Kidney (tissue), 14 donors: ENCODE results near the gene NFX1. TPM values are rescaled to one million over a fixed set of nuclear protein-coding genes. Genes with fewer than 3 reads are reported as not detected.

Source experiments
- DNase-seq, 5 donors: peaks; one replicate each; pipeline ENCODE4 v3.0.0-alpha.2; 2013 to 2020
- FAIRE-seq: peaks from 2 replicates; lab custom pipeline; 2012; peaks lifted over from hg19 to GRCh38; lab: Jason Lieb, UNC
- H3K27ac ChIP-seq, 2 donors: one replicate each; pipeline ENCODE4 v1.7.0; 2013; ENCODE audit warnings: low read depth in 2 of 2, low read length in 2 of 2, inconsistent platforms in 1 of 2
- H3K27me3 ChIP-seq: one replicate; pipeline ENCODE4 v1.7.1; 2013; ENCODE audit warnings: low read length, inconsistent platforms; ENCODE audit not compliant: control insufficient read depth, insufficient read depth
- H3K36me3 ChIP-seq, 3 donors: one replicate each; pipeline versions ENCODE4 v1.7.0 to v1.7.1; 2013; ENCODE audit warnings: low read length in 3 of 3, control low read depth in 1 of 3, inconsistent platforms in 1 of 3; ENCODE audit not compliant: insufficient read depth in 3 of 3, control insufficient read depth in 2 of 3
- H3K4me1 ChIP-seq, 3 donors: one replicate each; pipeline versions ENCODE4 v1.7.0 to v1.7.1; 2013; ENCODE audit warnings: low read length in 3 of 3, inconsistent platforms in 1 of 3, low read depth in 1 of 3; ENCODE audit not compliant: control insufficient read depth in 2 of 3, insufficient read depth in 2 of 3
- H3K4me3 ChIP-seq, 3 donors: one replicate each; pipeline versions ENCODE4 v1.7.0 to v1.8.1; 2013; ENCODE audit warnings: low read length in 3 of 3, control low read depth in 1 of 3, inconsistent platforms in 1 of 3
- H3K9ac ChIP-seq, 3 donors: one replicate each; pipeline versions ENCODE4 v1.7.0 to v1.7.1; 2013; ENCODE audit warnings: low read length in 3 of 3, control low read depth in 1 of 3, inconsistent platforms in 1 of 3
- H3K9me3 ChIP-seq, 3 donors: one replicate each; pipeline versions ENCODE4 v1.7.0 to v1.7.1; 2013; ENCODE audit warnings: low read length in 3 of 3, control low read depth in 1 of 3, inconsistent platforms in 1 of 3; ENCODE audit not compliant: control insufficient read depth in 2 of 3, insufficient read depth in 1 of 3
- CTCF ChIP-seq: IDR thresholded peaks from 3 replicates; pipeline ENCODE4 v1.5.1; 2012; ENCODE audit warnings: mild to moderate bottlenecking, moderate library complexity, borderline replicate concordance; ENCODE audit not compliant: insufficient read depth; ENCODE audit errors: extremely low read depth
- intact Hi-C: fragments of 100-400 bp; cut with DNase I; formaldehyde crosslinking; loops from one replicate; pipeline ENCODE4 v1.11.1; 2022
- polyA plus RNA-seq: library from polyadenylated mRNA; stranded (reverse); fragments of 350-450 nt; fragmentation: Illumina TruSeq; extraction: RNeasy Lipid Tissue Mini Kit (QIAGEN cat#74804); gene quantifications from one replicate; pipeline ENCODE4 v1.2.3, GENCODE V29; 2014; ENCODE audit warnings: low read depth, low replicate concordance; ENCODE audit not compliant: insufficient read depth
- total RNA-seq: library from RNA; stranded (reverse); fragmentation: NEBNext Ultra II Directional; extraction: Animal tissue kit (Norgen Biotek cat#: 25700); gene quantifications from one replicate; pipeline ENCODE4 v1.2.1, GENCODE V29; 2021
- donor health status: control.
- donor health status: control.
- donor health status: control.
- donor health status: control.
- donor health status: control.
- donor health status: DM: yes; HTN: yes; CAD: no.
- donor health status: Normal renal cell carcinoma (clear cell type).

The NFX1 gene
- total and polyA plus RNA-seq, 2 donors from 2014 or later = 12.2 to 46.3 TPM

- intact Hi-C loops = no loop called here
- DNase-seq (no peak), FAIRE-seq (no peak)
- Histone ChIP-seq H3K27me3 (no peaks in the 10 kb centered on the region), H3K27ac (no peak overlapping the region), H3K36me3 (peaks cover 18 to 63% (median 43%) of the 10 kb centered on the region in 3 donors), H3K9me3 (no peaks in the 10 kb centered on the region), H3K4me3 (no peak overlapping the region), H3K4me1 (peaks cover 0 to 11% (median 10%) of the 10 kb centered on the region in 3 donors), H3K9ac (no peak overlapping the region)
- no peak for TF ChIP-seq CTCF
These were observed 10.2 kb downstream of the NFX1 start for GRCh38 chr9:33300546-33300945.

- no peak overlapping the region for H3K27ac ChIP-seq
- TF ChIP-seq CTCF = no peak
- no peaks in the 10 kb centered on the region for H3K9me3 ChIP-seq
- H3K4me3 ChIP-seq = no peak overlapping the region
- H3K36me3 ChIP-seq = peaks cover 22 to 62% (median 42%) of the 10 kb centered on the region in 3 donors
- intact Hi-C loops = no loop called here
- no peak overlapping the region for H3K9ac ChIP-seq
- no peak for FAIRE-seq
- DNase-seq = no peak
- no peaks in the 10 kb centered on the region for H3K27me3 ChIP-seq
- H3K4me1 ChIP-seq = no peaks in the 10 kb centered on the region
These were observed 14.0 kb downstream of the NFX1 start for GRCh38 chr9:33304362-33304761.

GRCh38 chr9:33306037-33306436, 15.7 kb downstream of the NFX1 start:
- Histone ChIP-seq H3K9me3 (no peaks in the 10 kb centered on the region), H3K27ac (no peak overlapping the region), H3K36me3 (peaks cover 24 to 74% (median 50%) of the 10 kb centered on the region in 3 donors), H3K27me3 (no peaks in the 10 kb centered on the region), H3K4me3 (no peak overlapping the region), H3K4me1 (no peaks in the 10 kb centered on the region), H3K9ac (no peak overlapping the region)
- DNase-seq (no peak), FAIRE-seq (no peak)
- intact Hi-C loops = no loop called here
- no peak for TF ChIP-seq CTCF

GRCh38 chr9:33307067-33307466, 16.8 kb downstream of the NFX1 start:
- Histone ChIP-seq H3K27ac (no peak overlapping the region), H3K27me3 (no peaks in the 10 kb centered on the region), H3K9me3 (no peaks in the 10 kb centered on the region), H3K9ac (no peak overlapping the region), H3K4me1 (no peaks in the 10 kb centered on the region), H3K36me3 (peaks cover 24 to 79% (median 55%) of the 10 kb centered on the region in 3 donors), H3K4me3 (no peak overlapping the region)
- no peak for TF ChIP-seq CTCF
- FAIRE-seq (no peak), DNase-seq (no peak)
- intact Hi-C loops = no loop called here
